GM12873 (cell line): Measurements from ENCODE around the gene ITM2C.

Experiments
- CTCF ChIP-seq: IDR thresholded peaks from 2 replicates; pipeline ENCODE4 v1.5.1; 2012; ENCODE audit warnings: low read depth, mild to moderate bottlenecking, moderate library complexity, low read length, control low read depth; ENCODE audit not compliant: insufficient read depth; ENCODE audit errors: missing control alignments

Gene ITM2C

GRCh38 chr2:230922951-230923717 is 58.4 kb downstream of the ITM2C start:
- no peak for TF ChIP-seq CTCF

- TF ChIP-seq CTCF: no peak
Observed at GRCh38 chr2:230924092-230924469, 59.3 kb downstream of the ITM2C start.

- TF ChIP-seq CTCF: peak; percentile 90
Observed at GRCh38 chr2:230924470-230925341, 60.0 kb downstream of the ITM2C start, which contains the start of gene GPR55. Gene GPR55 (minus strand): TSS chr2:230925242. CDS start chr2:230910962, 14,280 bp downstream.

- no peak for TF ChIP-seq CTCF
Observed at GRCh38 chr2:230925443-230925878, 60.7 kb downstream of the ITM2C start.

GRCh38 chr2:230925879-230926765 is 61.4 kb downstream of the ITM2C start:
- TF ChIP-seq CTCF: peak; percentile 69

GRCh38 chr2:230927711-230928341 is 63.1 kb downstream of the ITM2C start:
- TF ChIP-seq CTCF: no peak
